ENCODE results near the gene ZBP1.

Gene ZBP1

DNA sequence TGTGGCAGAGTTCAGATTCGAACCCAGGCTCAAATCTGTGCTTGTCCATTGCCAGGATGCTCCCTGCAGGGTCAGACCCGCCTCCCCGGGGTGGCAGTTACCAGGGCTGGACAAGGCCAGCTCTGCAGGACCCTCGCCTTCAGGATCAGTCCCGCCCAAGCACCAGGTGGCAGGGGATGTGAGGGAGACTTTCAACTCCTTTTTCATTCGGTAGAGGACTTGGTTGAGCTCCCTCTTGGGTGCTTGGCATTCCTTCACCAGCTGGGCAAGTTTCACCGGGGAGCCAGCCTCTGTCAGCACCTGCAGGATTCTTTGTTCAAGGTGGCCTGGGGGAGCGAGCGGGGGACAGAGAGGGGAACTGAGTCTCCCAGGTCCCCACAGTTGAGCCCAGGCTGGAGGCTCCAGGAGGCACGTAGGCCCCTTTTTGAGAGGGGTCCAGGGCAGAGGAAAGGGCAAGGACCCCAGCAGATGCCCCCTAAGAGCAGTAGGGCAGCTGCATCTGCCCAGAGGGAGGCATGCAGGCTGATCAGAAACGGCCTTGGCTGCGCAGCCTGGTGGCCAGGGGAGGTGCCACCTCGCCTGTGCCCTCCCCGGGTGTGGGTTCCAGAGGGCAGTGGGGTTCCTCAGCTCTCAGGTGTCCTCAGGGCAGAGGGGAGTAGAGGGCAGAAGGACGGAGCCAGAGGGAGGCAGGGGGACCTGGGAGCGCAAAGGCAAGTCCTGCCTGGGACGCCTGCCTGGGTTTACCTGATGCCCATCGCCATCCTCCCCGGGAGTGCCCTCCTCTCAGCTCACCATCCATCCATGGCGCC is 3.9 kb downstream of the ZBP1 start:
- no peak for DNase-seq

DNA sequence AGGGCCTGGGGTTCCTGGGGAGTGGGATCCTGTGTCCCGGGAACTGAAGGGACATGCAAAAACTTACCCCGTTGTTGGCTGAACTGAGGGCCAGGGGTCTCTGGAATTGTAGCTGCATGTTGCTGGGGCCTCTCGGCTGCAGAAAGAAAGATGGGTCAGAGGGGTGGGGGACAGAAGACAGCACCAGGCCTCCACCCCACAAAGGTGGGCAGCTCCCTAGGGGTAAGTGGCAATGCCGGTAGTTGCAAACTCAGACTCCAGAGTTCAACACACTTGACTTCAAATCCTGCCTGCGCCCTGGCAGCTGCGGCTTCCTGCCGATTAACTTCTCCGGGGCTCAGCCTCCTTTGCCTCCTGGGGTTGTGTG is 4.8 kb downstream of the ZBP1 start:
- no peak for DNase-seq

DNA sequence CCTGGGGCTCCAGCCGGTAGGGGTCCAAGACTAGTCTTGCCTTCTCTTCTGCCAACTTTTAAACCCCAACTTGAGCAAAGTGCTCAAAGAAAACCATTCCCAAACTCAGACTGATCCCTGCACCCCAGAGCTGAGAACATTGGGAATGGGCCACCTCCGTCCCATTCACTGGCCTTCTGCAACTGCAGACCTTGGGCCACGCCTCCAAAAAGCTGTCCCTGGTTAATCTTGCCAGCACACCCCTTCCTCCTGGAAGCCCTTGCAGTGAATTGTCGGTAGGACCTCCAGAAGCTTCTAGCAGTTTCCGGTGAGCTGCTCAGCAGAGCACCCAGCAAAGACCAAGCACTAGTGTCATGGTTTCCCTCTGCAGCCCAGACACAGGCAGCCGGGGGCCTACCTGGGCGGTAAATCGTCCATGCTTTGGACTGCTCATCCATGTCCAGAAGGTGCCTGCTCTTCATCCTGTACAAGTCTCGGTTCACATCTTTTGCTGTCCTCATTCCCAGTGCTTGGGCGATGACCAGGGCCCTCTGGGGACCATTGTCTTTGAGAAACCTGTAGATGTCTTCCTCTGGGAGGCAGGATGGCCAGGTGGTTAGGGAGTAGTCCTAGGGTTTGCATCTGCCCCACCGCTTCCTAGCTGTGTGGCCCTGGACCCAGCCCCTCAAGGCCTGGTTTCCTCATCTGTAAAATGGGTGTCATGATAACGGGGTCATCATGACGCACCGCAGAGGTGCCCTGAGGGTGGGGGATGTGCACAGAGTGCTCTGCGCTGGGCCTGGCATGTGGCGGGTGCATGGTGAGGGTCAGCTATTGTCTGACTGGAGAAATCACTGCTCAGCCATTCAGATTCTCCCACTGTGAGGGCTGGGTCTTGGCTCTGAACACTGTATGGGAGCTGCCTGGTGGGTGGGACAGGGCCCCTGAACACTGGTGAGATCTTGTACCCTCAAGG is 5.5 kb downstream of the ZBP1 start:
- DNase-seq = no peak

DNA sequence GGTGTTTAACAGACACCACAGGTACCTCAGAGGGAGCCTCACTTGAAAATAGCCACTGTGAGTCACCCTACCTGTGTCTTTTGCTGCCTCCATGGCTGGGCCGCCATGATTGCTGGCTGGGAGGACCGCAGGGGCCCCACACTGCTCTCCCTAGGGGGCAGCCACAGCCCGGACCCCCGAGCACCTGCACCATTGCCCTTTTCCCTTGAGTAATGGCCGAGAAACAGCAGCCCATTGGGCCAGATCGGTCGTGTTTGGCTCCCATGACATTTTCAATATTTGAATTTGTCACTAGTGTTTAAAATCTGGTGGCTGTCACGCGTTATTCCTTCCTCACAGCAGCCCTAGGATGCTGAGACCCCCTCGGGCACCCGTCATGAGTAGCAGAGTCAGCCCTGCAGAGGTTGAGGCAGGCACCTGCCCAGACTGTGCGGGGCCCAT is 6.7 kb downstream of the ZBP1 start:
- no peak for DNase-seq

DNA sequence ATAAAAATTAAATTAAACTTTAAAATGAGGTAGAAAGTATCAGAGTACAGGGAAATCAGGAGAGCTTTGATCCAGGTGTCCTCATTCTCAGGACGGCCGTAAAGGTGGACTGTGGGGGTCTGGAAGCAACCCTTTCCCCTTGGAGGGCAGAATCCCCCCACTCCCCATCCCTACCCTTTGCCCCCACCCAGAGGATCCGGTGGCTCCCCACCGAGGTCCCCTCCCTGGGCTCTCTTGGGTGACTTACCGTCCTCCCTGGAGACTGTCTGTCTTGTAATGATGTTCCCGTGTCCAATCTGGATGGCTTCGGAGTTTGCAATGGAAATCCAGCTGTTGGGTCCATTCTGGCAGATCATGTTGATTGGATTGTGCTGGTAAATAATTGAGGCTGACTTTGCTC is 7.3 kb downstream of the ZBP1 start:
- no peak for DNase-seq

DNA sequence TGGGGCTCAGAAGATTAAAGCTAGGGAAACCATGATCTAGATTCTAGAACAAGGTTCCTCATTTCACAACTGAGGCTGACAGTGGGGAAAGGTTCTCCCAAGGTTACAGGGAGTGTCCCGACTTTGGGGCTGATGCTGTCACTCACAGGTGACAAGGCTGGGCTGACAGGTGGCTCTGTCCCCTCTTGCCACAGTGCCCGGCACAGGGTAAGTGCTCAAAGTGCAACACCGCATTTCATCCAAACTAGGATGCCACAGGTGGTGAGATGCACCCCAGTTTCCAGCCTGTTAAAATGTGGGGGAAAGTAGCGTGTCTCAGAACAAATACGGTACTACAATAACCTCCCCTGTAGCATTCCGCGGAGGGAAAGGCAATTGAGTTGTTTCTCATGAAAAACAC is 7.8 kb downstream of the ZBP1 start:
- DNase-seq = no peak

DNA sequence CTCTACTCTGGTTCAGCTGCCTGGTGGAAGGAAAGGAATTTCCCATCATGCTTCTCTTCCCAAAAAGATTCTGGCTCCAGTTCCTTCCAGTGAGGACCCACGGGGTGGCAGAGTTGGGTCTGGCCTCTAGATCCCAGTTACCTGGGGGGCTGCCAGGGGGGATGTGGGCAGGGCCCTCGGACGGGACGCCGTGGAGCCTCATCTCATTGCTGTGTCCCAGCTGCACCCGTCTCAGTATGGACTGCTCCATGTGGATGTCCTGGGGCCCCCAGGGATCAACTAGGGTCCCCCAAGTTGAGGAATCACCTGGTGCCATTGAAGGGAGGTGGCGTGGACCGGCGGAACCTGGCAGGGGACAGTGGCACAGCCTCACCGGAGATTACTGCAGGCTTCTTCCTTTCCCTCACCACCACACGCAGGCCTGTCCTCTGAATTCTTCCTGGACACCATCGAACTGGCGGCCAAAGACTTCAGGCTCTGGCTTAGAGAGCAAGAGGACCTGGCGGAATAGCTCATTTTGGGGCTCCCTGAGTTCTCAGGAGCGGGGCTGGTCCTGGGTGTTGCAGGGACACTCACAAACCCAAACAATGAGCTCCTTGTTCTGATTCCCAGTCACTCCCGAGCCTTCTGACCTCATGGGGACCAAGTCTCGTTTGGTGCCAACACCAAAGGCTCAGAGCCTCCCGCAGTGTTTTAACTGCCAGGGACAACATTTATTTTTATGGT is 8.5 kb downstream of the ZBP1 start:
- DNase-seq = no peak

DNA sequence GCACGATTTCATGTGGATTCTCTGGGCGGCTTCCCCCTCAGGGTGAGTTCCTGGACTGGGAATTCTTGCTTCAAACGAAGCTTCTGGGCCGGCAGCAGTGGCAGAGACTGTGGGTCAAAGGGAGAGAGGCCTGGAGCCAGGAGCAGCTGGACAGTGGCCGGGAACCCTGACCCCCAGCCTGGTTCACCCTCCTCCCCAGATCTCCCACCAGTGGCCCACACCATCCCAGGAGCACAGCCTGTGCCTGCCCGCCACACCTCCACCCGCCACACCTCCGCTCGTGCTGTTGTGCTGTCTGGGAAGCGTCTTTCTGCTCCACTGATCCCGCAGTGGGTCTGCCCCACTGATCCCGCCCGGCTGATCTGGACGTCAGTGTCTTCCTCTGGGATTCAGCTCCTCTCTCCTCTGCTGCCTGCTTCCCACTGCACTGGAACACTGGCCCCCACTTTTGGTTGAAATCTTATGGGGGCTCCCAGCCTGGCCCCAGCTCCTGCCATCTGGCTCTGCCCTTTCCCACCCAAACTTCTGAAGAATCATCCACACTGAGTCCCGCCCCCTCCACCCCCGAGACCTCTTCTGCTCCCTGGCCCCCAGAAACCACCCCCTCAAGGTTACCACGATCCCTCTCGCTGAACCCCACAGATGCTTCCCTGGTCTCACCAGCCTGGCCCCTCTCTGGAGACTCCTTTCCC is 9.8 kb downstream of the ZBP1 start:
- DNase-seq = no peak

DNA sequence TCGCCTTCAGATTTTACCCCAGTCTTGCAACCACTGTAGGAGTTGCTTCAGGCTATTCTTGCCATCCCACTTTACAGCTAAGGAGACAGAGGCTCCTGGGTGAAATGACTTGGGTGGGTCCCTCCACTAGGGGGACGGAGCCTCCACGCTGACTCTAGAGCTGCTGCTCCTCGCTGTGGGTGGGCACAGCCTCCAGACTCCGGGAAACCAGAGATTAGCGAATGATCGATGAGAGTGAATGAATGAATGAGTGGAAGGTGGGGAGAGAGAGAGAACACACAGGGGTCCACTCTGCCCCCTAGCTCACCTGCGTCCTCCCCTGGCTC is 10.4 kb downstream of the ZBP1 start:
- DNase-seq = no peak

DNA sequence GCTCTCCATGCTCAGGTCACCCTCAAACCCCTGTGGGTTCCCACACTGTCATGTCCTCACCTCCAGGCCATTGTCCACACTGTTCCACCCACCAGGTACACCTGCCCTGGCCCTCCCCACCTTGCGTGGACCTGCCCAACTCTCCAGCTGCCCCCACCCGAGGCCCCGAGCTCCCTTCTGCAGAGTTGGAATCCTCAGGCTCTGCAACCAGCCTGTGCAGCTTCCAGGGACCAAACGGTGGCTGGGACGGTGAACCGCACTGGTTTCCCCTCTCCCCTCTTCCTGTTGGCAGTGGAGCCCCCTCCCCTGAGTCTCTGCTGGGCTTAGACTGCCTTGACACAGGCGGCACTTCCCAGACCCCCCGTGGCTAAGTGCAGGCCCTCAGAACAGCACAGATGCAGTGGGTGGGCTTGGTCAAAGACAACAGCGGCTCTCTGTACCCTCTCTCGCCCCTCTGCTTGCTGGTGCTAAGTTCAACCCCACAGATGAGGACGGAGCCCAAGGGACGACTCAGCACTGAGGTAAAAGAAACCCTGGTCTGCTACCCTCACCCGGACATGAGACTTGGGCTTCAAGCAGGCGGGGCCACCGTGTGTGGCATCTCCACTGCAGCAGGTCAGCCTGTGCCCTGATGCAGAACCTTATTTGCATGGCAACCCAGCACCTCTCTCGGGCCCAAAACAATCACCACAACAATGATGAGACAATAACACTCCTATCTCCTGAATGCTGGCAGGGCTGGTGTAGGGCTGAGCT is 11.0 kb downstream of the ZBP1 start:
- DNase-seq = no peak

DNA sequence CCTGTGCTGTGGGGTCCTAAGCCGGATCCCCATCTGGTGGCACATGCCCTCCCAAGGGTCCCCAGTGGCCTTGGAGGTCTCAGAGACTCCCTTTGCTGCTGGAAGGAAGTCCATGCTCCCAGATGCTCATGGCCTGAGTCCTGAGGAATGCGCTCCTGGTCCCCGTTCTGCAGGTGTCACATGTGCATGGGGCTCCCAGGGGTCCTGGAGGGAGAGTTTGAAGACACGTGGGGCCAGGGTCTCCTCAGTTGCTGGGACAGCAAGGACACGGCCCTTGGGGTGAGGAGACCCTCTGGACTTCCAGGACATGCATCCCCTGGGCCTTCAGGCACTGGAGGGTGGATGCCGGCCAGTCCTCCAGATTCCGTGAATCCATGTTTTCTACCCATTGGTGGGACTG is 11.7 kb downstream of the ZBP1 start:
- DNase-seq = no peak

DNA sequence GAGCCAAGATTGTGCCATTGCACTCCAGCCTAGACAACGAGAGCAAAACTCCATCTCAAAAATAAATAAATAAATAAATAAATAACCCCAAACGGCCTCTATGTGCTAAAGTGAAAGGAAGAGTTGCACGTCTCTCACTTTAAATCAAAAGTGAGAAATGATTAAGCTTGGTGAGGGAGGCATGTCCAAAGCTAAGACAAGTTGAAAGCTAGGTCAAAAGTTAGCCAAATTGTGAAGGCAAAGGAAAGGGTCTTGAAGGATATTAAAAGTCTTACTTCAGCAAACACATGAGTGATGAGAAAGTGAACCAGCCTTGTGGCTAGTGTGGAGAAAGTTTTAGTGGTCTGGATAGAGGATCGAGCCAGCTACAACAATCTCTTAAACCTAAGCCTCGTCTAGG is 14.3 kb downstream of the ZBP1 start:
- DNase-seq = no peak

DNA sequence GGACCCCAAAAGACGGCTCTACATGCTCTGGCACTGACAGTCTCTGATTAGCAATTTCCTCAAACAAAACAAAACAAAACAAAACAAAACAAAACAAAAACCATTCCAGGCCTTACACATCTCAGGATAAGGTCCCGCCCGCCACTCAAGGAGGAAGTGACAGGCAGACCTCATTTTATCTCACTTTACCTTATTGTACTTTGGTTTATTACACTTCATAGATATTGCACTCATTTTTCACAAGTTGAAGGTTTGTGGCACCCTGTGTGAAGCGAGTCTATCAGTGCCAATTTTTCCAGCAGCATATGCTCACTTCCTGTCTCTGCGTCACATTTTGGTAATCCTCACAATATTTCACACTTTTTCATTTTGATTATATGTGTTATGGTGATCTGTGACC is 15.2 kb downstream of the ZBP1 start:
- DNase-seq = no peak

DNA sequence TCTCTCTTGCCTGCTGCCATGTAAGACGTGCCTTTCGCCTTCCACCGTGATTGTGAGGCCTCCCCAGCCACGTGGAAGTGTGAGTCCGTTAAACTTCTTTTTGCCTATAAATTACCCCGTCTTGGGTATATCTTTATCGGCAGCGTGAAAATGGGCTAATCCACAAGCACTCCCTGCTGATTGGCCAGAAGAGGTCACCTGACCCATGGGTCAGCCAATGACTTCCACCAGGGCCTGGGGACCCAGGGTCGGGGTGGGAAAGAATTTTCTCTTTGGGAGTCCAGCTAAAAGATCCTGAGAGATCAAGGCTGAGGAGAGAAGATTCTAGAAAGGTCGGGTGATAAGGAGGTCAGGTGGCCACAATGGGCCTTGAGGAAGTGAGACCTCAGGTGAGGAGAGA is 17.1 kb downstream of the ZBP1 start:
- DNase-seq = no peak

DNA sequence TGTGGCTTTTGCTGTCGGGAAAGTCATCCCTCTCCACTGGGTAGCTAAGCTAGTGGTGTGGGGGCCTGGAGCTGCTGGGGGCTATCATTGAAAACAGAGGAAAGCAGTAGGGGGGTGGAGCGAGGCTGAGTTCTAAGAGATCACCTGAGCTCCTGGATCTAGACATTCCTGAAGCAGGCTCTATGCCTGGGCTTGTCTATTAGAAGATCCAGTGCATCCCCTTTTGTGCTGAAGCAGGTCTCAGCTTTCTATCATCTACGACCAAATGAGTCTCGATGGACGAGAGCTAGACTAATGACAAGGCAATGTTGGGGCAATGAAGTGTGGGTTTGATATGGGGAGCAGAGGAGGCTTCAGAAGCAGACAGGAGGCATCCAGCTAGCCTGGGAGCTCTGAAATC is 18.5 kb downstream of the ZBP1 start:
- DNase-seq = no peak

DNA sequence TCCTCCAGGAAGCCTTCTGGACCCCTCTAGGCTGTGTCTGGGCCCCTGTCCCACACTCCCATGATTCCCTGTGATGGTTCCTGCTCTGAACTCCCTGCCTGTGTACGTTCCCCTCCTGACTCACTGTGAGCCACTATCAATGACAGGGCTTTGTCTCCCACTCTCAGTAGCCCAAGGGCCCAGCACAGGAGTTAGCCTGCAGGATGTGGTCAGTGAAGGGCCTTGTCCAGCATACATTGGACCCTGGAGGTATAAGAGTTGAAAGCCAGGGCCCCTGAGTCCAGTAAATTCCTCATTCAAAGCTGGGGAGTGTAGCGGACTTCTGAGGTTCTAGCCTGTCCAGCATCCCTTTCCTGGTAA is 19.0 kb downstream of the ZBP1 start:
- DNase-seq = no peak

DNA sequence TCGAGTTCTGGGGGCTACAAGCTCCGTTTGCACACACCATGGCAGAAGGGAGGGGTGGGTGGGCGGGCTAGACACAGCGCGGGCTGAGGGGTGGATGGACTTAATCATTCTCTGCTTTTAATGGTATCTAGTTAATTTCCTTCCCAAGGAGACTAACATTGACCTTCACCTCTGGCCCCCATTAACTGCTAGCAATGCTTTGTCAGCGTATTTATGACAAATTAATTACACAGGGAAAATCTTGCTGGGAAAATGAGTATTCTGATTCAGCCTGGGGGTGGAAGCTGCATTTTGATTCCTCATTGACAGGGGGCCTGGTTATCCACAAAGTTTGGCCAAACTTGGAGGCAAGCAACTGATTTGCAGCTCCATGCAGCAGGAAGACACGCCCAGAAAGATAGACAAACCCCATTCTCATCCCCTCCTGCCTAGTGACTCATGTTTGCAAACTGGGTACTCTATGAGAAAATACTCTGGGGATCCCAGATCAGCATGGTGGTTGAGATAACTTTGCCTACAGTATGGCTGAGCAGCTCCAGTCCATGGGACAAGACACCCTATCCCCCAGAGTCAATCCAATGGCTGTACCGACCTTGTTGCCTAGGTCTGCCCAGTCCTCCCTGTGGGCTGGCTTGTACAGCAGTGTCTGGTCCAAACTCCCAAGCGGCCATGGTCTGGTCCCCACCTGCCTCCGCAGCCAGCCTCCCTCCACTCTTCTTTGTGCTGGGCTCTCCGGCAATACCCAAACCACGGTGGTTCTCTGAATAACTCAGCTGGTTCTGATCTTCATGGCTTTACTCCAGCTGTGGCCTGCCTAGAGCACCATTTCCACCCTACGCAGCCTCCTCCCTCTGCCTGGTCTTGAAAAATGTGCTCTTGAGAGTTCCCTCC is 19.7 kb downstream of the ZBP1 start:
- DNase-seq = no peak

DNA sequence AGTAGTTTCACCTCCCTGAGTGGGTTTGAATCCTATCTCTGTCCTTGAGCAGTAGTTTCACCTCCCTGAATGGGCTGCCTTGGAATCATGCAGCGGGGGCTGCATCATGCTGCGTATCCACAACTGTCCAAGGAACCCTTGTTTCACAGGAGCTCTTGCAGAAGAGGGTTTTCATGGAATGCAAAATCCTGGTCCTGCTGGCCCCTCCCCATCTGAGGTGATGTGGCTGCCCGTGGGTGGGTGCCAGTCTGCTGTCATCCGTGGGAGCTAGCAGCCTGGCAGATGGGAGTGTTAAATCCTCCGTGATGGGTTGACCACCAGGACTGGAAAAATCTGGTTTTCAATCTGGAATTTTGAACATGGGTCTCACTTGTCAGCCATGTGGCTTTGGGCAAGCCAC is 21.7 kb downstream of the ZBP1 start:
- no peak for DNase-seq

DNA sequence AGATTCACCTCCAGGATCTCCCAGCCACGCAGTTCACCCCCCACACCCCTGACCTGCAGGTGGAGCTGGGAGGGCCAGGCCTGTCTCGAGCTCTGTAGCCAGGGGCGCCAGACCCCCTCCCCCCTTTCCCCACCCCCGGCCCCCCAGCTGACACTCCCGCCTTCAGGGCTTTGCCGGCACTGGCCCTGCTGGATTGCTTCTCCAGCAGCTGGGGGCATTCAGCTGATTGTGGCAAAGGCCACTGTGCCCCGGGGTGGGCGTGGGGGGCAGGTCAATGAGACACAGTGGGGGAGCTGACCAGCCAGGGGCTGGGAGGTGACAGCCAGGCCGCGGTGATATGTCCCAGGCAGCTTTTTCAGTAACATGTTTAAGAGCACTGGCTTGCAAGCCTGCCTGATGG is 22.2 kb downstream of the ZBP1 start:
- DNase-seq = no peak

DNA sequence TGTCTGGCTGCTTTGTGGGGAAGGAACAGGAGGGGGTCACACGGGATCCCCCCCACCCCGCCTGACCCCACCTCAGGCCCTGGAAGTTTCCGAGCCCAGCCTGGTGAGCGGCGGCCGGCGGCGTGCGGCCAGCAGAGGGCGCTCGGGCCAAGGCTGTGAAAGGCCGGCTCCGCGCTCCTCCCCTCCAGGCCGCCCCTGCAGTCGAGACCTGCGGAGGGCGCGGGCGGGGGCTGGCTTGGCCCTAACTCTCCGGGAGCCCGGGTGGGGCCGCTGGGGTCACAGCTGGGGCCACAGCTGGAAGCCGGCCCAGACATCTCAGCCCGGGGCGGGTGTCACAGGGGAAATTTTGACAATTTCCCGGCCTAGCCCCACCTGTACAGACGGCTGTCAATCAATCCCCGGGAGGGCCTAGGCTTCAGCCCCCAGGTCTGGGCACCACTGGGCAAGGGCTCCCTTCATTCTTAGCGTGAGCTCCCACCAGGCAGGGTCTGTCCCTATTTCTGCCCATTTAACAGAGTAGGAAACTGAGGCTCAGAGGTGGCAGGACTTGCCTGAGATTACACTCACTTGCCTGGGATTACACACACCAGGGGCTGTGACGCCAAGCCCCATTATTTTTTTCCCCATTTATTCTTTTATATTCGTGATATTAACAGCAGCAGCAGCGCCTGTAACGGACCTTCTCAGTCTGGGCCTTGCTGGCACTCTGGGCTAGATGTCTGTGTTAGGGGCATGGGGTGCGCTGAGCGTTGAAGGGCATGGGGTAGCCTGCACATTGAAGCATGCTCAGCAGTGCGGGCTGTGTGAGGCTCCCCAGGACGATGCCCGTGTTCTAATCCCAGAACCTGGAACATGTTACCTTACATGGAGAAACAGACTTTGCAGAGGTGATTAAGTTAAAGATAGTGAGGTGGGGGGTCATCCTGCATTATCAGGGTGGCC is 23.0 kb downstream of the ZBP1 start:
- DNase-seq = peak; percentile 29
